ENCODE results near the gene SAP130. TPM values are rescaled to one million over a fixed set of nuclear protein-coding genes. Genes with fewer than 3 reads are reported as not detected.
A peak's percentile ranks its signal among the peaks of the same experiment; 100 is the strongest.

Gene SAP130
- total RNA-seq (1 to 10 TPM; 5.8 to 9.4 (median 6.9) TPM), polyA plus RNA-seq (10 to 100 TPM in 1 of 3 donors, 1 to 10 TPM in 2; 6.0 to 11.2 (median 6.0) TPM)

- WGBS, 2 donors = 0 to 1% methylated on average over 106 of the region's 106 CpGs
- peak; percentile 99 for DNase-seq
- Histone ChIP-seq H3K4me3 (peak within 1 kb of the TSS; percentile 93 to 100 (median 96)), H3K36me3 (no peaks in the 10 kb centered on the region), H3K27ac (peak within 1 kb of the TSS; percentile 96 to 100 (median 99)), H3K27me3 (no peaks in the 10 kb centered on the region), H3K4me1 (peaks cover 0 to 20% (median 19%) of the 10 kb centered on the region in 4 donors), H3K9me3 (no peaks in the 10 kb centered on the region)
- intact Hi-C loops (cut with DNase I) = loop anchor here (1.0 to 5.0 kb wide), 2 partner anchors 63 to 146 kb away; partner anchors contain the start of gene UGGT1
- TF ChIP-seq CTCF (IDR thresholded peaks at IDR 0.05) (no peak), EP300 (IDR thresholded peaks at IDR 0.05) (no peak), POLR2A (IDR thresholded peaks at IDR 0.05) (peak; percentile 59 to 72), POLR2AphosphoS5 (IDR thresholded peaks at IDR 0.05) (peak; percentile 68 to 92 (median 81))
These were observed at the start of gene SAP130 for GRCh38 chr2:128027801-128028667. Gene SAP130 (minus strand): TSS chr2:128028059. CDS start chr2:128026292, 1,767 bp downstream.

- H3K27me3 ChIP-seq = no peaks in the 10 kb centered on the region
- no peak overlapping the region for H3K4me3 ChIP-seq
- no peaks in the 10 kb centered on the region for H3K9me3 ChIP-seq
- no peaks in the 10 kb centered on the region for H3K36me3 ChIP-seq
- H3K27ac ChIP-seq = no peak overlapping the region
- no peak for DNase-seq
- 81 to 90% methylated on average over 7 of the region's 7 CpGs for WGBS, 2 donors
- intact Hi-C loops (cut with DNase I) = no loop called here
- H3K4me1 ChIP-seq = no peaks in the 10 kb centered on the region
- no peak for TF ChIP-seq EP300 (IDR thresholded peaks at IDR 0.05)
- no peak for TF ChIP-seq POLR2A (IDR thresholded peaks at IDR 0.05)
- no peak for TF ChIP-seq CTCF (IDR thresholded peaks at IDR 0.05)
- TF ChIP-seq POLR2AphosphoS5 (IDR thresholded peaks at IDR 0.05) = no peak
These were observed 48.7 kb upstream of the SAP130 start for GRCh38 chr2:128076461-128077106.

GRCh38 chr2:128073278-128073677 lies 45.4 kb upstream of the SAP130 start:
- Histone ChIP-seq H3K36me3 (no peaks in the 10 kb centered on the region), H3K27me3 (no peaks in the 10 kb centered on the region), H3K27ac (no peak overlapping the region), H3K4me1 (no peaks in the 10 kb centered on the region), H3K4me3 (no peak overlapping the region), H3K9me3 (no peaks in the 10 kb centered on the region)
- 86 to 91% methylated on average over 3 of the region's 3 CpGs for WGBS, 2 donors
- TF ChIP-seq CTCF (IDR thresholded peaks at IDR 0.05) (no peak), POLR2A (IDR thresholded peaks at IDR 0.05) (no peak), POLR2AphosphoS5 (IDR thresholded peaks at IDR 0.05) (no peak), EP300 (IDR thresholded peaks at IDR 0.05) (no peak)
- no peak for DNase-seq
- intact Hi-C loops (cut with DNase I) = no loop called here

- Histone ChIP-seq H3K4me3 (no peak overlapping the region), H3K27ac (no peak overlapping the region), H3K4me1 (no peaks in the 10 kb centered on the region), H3K36me3 (no peaks in the 10 kb centered on the region), H3K27me3 (no peaks in the 10 kb centered on the region), H3K9me3 (no peaks in the 10 kb centered on the region)
- intact Hi-C loops (cut with DNase I) = no loop called here
- WGBS, 2 donors = 51 to 74% methylated on average over 5 of the region's 5 CpGs
- DNase-seq = no peak
- TF ChIP-seq EP300 (IDR thresholded peaks at IDR 0.05) = no peak
- no peak for TF ChIP-seq POLR2A (IDR thresholded peaks at IDR 0.05)
- no peak for TF ChIP-seq POLR2AphosphoS5 (IDR thresholded peaks at IDR 0.05)
- no peak for TF ChIP-seq CTCF (IDR thresholded peaks at IDR 0.05)
These were observed 41.9 kb upstream of the SAP130 start for GRCh38 chr2:128069769-128070168.
